H9 (cell line): ENCODE measurements around the gene EHD1. TPM values are rescaled to one million over a fixed set of nuclear protein-coding genes. Genes with fewer than 3 reads are reported as not detected.

Experiments
- DNase-seq: peaks from one replicate; pipeline ENCODE4 v3.0.0-alpha.2; 2017
- H2AFZ ChIP-seq: one replicate; pipeline ENCODE4 v1.6.1; 2013; ENCODE audit warnings: mild to moderate bottlenecking, low read length, control low read depth, moderate library complexity
- H2AK5ac ChIP-seq: 2 replicates; pipeline ENCODE4 v1.6.1; 2013; ENCODE audit warnings: low read length, control low read depth, mixed read lengths; ENCODE audit not compliant: insufficient read length
- H2BK120ac ChIP-seq: one replicate; pipeline ENCODE4 v1.6.1; 2013; ENCODE audit warnings: low read depth, mild to moderate bottlenecking, low read length, control low read depth, inconsistent platforms; ENCODE audit not compliant: poor library complexity, severe bottlenecking
- H2BK12ac ChIP-seq: 2 replicates; pipeline ENCODE4 v1.6.1; 2013; ENCODE audit warnings: low read length, control low read depth, mixed read lengths, low read depth; ENCODE audit not compliant: insufficient read length
- H2BK15ac ChIP-seq: 2 replicates; pipeline ENCODE4 v1.6.1; 2013; ENCODE audit warnings: low read depth, low read length, control low read depth
- H2BK20ac ChIP-seq: one replicate; pipeline ENCODE4 v1.6.1; 2013; ENCODE audit warnings: low read depth, mild to moderate bottlenecking, low read length, control low read depth, inconsistent platforms; ENCODE audit not compliant: poor library complexity, severe bottlenecking
- H2BK5ac ChIP-seq: 2 replicates; pipeline ENCODE4 v1.6.1; 2013; ENCODE audit warnings: low read length, control low read depth, mixed read lengths; ENCODE audit not compliant: insufficient read length
- H3K14ac ChIP-seq: 2 replicates; pipeline ENCODE4 v1.6.1; 2013; ENCODE audit warnings: low read length, control low read depth; ENCODE audit not compliant: insufficient read depth
- H3K18ac ChIP-seq: 2 replicates; pipeline ENCODE4 v1.6.1; 2013; ENCODE audit warnings: low read depth, mild to moderate bottlenecking, mixed read lengths, low read length, control low read depth; ENCODE audit not compliant: insufficient read length
- H3K23ac ChIP-seq: 2 replicates; pipeline ENCODE4 v1.6.1; 2013; ENCODE audit warnings: low read length, control low read depth, mixed read lengths, low read depth; ENCODE audit not compliant: insufficient read length
- H3K23me2 ChIP-seq: 2 replicates; pipeline ENCODE4 v1.6.1; 2013; ENCODE audit warnings: low read depth, mild to moderate bottlenecking, mixed read lengths, low read length, control low read depth; ENCODE audit not compliant: insufficient read length, poor library complexity, severe bottlenecking
- H3K27ac ChIP-seq: 2 replicates; pipeline ENCODE4 v1.5.1; 2013; ENCODE audit warnings: low read length, control low read depth, mixed read lengths, low read depth; ENCODE audit not compliant: insufficient read length
- H3K27me3 ChIP-seq: 2 replicates; pipeline ENCODE4 v1.6.1; 2013; ENCODE audit warnings: low read length, control low read depth, inconsistent platforms; ENCODE audit not compliant: insufficient read depth
- H3K4ac ChIP-seq: 2 replicates; pipeline ENCODE4 v1.6.1; 2013; ENCODE audit warnings: low read depth, mild to moderate bottlenecking, control low read depth, inconsistent platforms, low read length, moderate library complexity
- H3K4me1 ChIP-seq: 2 replicates; pipeline ENCODE4 v1.6.1; 2013; ENCODE audit warnings: low read length, control low read depth, inconsistent platforms; ENCODE audit not compliant: insufficient read depth
- H3K4me2 ChIP-seq: 2 replicates; pipeline ENCODE4 v1.6.1; 2013; ENCODE audit warnings: low read length, control low read depth, mixed read lengths; ENCODE audit not compliant: insufficient read length, insufficient read depth
- H3K56ac ChIP-seq: 2 replicates; pipeline ENCODE4 v1.6.1; 2013; ENCODE audit warnings: low read depth, mild to moderate bottlenecking, mixed read lengths, low read length, control low read depth; ENCODE audit not compliant: insufficient read length
- H3K79me1 ChIP-seq: 2 replicates; pipeline ENCODE4 v1.6.1; 2013; ENCODE audit warnings: low read depth, mild to moderate bottlenecking, moderate library complexity, low read length, control low read depth, inconsistent platforms; ENCODE audit not compliant: insufficient read depth, poor library complexity, severe bottlenecking
- H3K79me2 ChIP-seq: 2 replicates; pipeline ENCODE4 v1.6.1; 2013; ENCODE audit warnings: low read length, control low read depth, inconsistent platforms; ENCODE audit not compliant: insufficient read depth
- H3K9ac ChIP-seq: 2 replicates; pipeline ENCODE4 v1.6.1; 2013; ENCODE audit warnings: low read length, control low read depth, mixed read lengths; ENCODE audit not compliant: insufficient read length; ENCODE audit errors: extremely low read depth
- H3K9me3 ChIP-seq: one replicate; pipeline ENCODE4 v1.6.1; 2013; ENCODE audit warnings: low read depth, low read length, inconsistent platforms; ENCODE audit not compliant: control insufficient read depth
- H3T11ph ChIP-seq: one replicate; pipeline ENCODE4 v1.6.1; 2013; ENCODE audit warnings: mild to moderate bottlenecking, low read length, control low read depth, inconsistent platforms
- H4K20me1 ChIP-seq: one replicate; pipeline ENCODE4 v1.6.1; 2013; ENCODE audit not compliant: control insufficient read depth, insufficient read length, insufficient read depth
- H4K5ac ChIP-seq: 2 replicates; pipeline ENCODE4 v1.6.1; 2013; ENCODE audit warnings: low read depth, mild to moderate bottlenecking, mixed read lengths, low read length, control low read depth; ENCODE audit not compliant: insufficient read length
- H4K8ac ChIP-seq: replicated peaks from 2 replicates; pipeline ENCODE4 v1.6.1; 2013; ENCODE audit warnings: low read length, control low read depth, mixed read lengths, low read depth; ENCODE audit not compliant: insufficient read length
- H4K91ac ChIP-seq: 2 replicates; pipeline ENCODE4 v1.6.1; 2013; ENCODE audit warnings: low read depth, mild to moderate bottlenecking, moderate library complexity, mixed read lengths, low read length, control low read depth; ENCODE audit not compliant: insufficient read length
- H3K27ac Mint-ChIP-seq, 3 experiments: 2 replicates in 2 of 3; 3 replicates in 1 of 3; pipeline ENCODE4 v1.8.0; 2020 to 2021; ENCODE audit warnings: mixed read lengths in 3 of 3, mild to moderate bottlenecking in 1 of 3, moderate library complexity in 1 of 3
- H3K27me3 Mint-ChIP-seq: 2 replicates; pipeline ENCODE4 v1.8.0; 2021; ENCODE audit warnings: low read depth, mild to moderate bottlenecking, moderate library complexity, mixed read lengths
- H3K36me3 Mint-ChIP-seq, 3 experiments: 2 replicates in 2 of 3; 3 replicates in 1 of 3; pipeline ENCODE4 v1.8.0; 2020 to 2021; ENCODE audit warnings: low read depth in 3 of 3, mixed read lengths in 3 of 3; ENCODE audit not compliant: insufficient read depth in 1 of 3
- H3K4me1 Mint-ChIP-seq, 2 experiments: 2 replicates each; pipeline ENCODE4 v1.8.0; 2020; ENCODE audit warnings: mixed read lengths in 2 of 2
- H3K4me3 Mint-ChIP-seq, 2 experiments: 2 replicates in 1 of 2; 3 replicates in 1 of 2; pipeline ENCODE4 v1.8.0; 2020 to 2021; ENCODE audit warnings: mild to moderate bottlenecking in 2 of 2, mixed read lengths in 2 of 2, moderate library complexity in 1 of 2
- H3K9me3 Mint-ChIP-seq, 2 experiments: 2 replicates in 1 of 2; 3 replicates in 1 of 2; pipeline ENCODE4 v1.8.0; 2020; ENCODE audit warnings: mild to moderate bottlenecking in 2 of 2, mixed read lengths in 2 of 2, moderate library complexity in 1 of 2
- CTCF ChIP-seq: fragments of 200-600 bp; sonication (generic); conservative IDR thresholded peaks from 3 replicates; pipeline ENCODE4 v1.8.0; 2021; ENCODE audit warnings: antibody characterized with exemption, mild to moderate bottlenecking
- WGBS: extraction: QIAGEN DNeasy Blood & Tissue Kit; methylation state at CpG from one replicate; pipeline ENCODE4 v1.1.7; 2013; ENCODE audit warnings: missing lambda C conversion rate, low lambda C conversion rate, mixed read lengths; ENCODE audit not compliant: insufficient read length; ENCODE audit errors: extremely low coverage; 5-methylcytosine and 5-hydroxymethylcytosine counted together
- total RNA-seq: library from RNA; stranded (reverse); gene quantifications from 2 replicates; pipeline ENCODE4 v1.2.1, GENCODE V29; 2021

EHD1 gene
- total RNA-seq, 1 experiment from 2014 or later, result 31.0 TPM

GRCh38 chr11:64900774-64901173, 22.4 kb upstream of the EHD1 start:
- Histone ChIP-seq H3K23me2 (no peaks in the 10 kb centered on the region), H3K56ac (no peak overlapping the region), H3K27me3 (no peaks in the 10 kb centered on the region), H2BK20ac (no peak overlapping the region), H3K27ac (no peak overlapping the region), H4K8ac (no peak overlapping the region), H2AFZ (no peak overlapping the region), H2BK15ac (no peak overlapping the region), H3K79me2 (no peaks in the 10 kb centered on the region), H3K9me3 (no peaks in the 10 kb centered on the region), H3K4ac (no peak overlapping the region), H3K14ac (no peak overlapping the region), H2BK5ac (no peak overlapping the region), H3K9ac (no peak overlapping the region), H2BK12ac (no peak overlapping the region), H3K4me1 (no peaks in the 10 kb centered on the region), H3T11ph (no peak overlapping the region), H4K20me1 (peaks cover 4% of the 10 kb centered on the region), H4K5ac (no peak overlapping the region), H3K79me1 (no peaks in the 10 kb centered on the region), H2BK120ac (no peak overlapping the region), H3K23ac (no peak overlapping the region), H4K91ac (no peak overlapping the region), H2AK5ac (no peak overlapping the region), H3K18ac (no peak overlapping the region), H3K4me2 (no peak overlapping the region)
- no CpG with 5 or more reads among the region's 17 CpGs for WGBS
- H3K36me3 Mint-ChIP-seq, result peaks cover 4 to 38% (median 33%) of the 10 kb centered on the region in 3 experiments; a peak in 6 of 7 replicates
- TF ChIP-seq CTCF, result no peak
- no peaks in the 10 kb centered on the region for H3K4me1 Mint-ChIP-seq
- no peak overlapping the region for H3K27ac Mint-ChIP-seq
- DNase-seq, result no peak
- H3K9me3 Mint-ChIP-seq, result no peaks in the 10 kb centered on the region
- no peaks in the 10 kb centered on the region for H3K27me3 Mint-ChIP-seq
- no peak overlapping the region for H3K4me3 Mint-ChIP-seq
